ENCODE measurements around the gene PHF20.
"Not testable (repeated sequence)": the region's sequence is repeated elsewhere in the genome, so short reads cannot be mapped to it uniquely, and the experiment has no call there.

PHF20 gene

GRCh38 chr20:35743693-35744491 lies 27.9 kb upstream of the PHF20 start:
- no peak for TF ChIP-seq CTCF (IDR thresholded peaks at IDR 0.05; ENCODE audit: extremely low read depth, missing control alignments)

GRCh38 chr20:35744492-35744841 lies 27.3 kb upstream of the PHF20 start:
- DNase-seq (ENCODE audit: low spot score) = not testable (repeated sequence)

More at GRCh38 chr20:35743693-35744491, 27.9 kb upstream of the PHF20 start:
- DNase-seq (ENCODE audit: low spot score) = no peak

GRCh38 chr20:35750611-35751010 lies 21.2 kb upstream of the PHF20 start:
- TF ChIP-seq CTCF (IDR thresholded peaks at IDR 0.05; ENCODE audit: extremely low read depth, missing control alignments) = no peak
- DNase-seq (ENCODE audit: low spot score) = no peak

GRCh38 chr20:35756404-35756803 lies 15.4 kb upstream of the PHF20 start:
- no peak for TF ChIP-seq CTCF (IDR thresholded peaks at IDR 0.05; ENCODE audit: extremely low read depth, missing control alignments)
- no peak for DNase-seq (ENCODE audit: low spot score)

- no peak for TF ChIP-seq CTCF (IDR thresholded peaks at IDR 0.05; ENCODE audit: extremely low read depth, missing control alignments)
- no peak for DNase-seq (ENCODE audit: low spot score)
Observed at GRCh38 chr20:35757098-35757705, 14.6 kb upstream of the PHF20 start.

- DNase-seq (ENCODE audit: low spot score) = not testable (repeated sequence)
Observed at GRCh38 chr20:35761548-35761947, 10.3 kb upstream of the PHF20 start.

GRCh38 chr20:35762461-35762860 lies 9.4 kb upstream of the PHF20 start:
- no peak for TF ChIP-seq CTCF (IDR thresholded peaks at IDR 0.05; ENCODE audit: extremely low read depth, missing control alignments)
- DNase-seq (ENCODE audit: low spot score) = no peak

- not testable (repeated sequence) for DNase-seq (ENCODE audit: low spot score)
Observed at GRCh38 chr20:35764936-35765335, 6.9 kb upstream of the PHF20 start.

GRCh38 chr20:35766843-35767242 lies 5.0 kb upstream of the PHF20 start:
- no peak for TF ChIP-seq CTCF (IDR thresholded peaks at IDR 0.05; ENCODE audit: extremely low read depth, missing control alignments)
- no peak for DNase-seq (ENCODE audit: low spot score)

All from GM20000 (cell line).